ENCODE data around the gene DIABLO.
"Not testable (repeated sequence)": the region's sequence is repeated elsewhere in the genome, so short reads cannot be mapped to it uniquely, and the experiment has no call there.

DIABLO gene

DNA sequence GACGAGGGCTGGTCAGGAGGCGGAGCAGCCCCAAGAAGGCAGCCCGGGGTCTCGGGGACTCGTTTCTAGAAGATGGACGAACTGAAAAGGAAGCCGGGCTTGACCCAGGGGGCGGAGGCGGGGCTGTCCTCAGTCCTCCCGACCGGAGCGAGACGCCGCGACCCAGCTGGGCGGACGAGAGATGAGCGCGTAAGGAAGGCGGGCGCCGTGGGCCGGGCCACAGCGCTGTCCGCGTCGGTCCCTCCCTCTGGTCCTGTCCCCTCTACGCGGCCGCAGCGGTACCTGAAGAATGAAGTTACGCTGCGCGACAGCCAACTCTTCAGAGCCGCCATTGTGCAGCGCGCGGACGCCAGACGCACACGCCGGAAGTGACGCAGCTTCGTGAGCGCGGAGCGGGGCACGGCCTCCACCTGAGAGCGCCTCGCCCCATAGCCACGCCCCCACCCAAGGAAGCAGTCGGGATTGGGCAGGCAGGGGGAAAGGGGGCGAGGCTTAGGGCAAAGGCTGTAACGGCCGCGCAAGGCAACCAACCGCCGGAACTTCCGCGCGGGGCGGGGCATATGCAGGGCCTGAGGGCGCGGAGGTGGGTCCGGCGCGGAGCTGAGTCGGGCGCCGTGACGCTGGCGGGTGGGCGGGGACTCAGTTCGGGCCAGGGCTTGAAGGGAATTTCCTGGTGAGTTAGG is at the start of gene DIABLO:
Gene DIABLO, minus strand, starts transcription at position 370 of the 683 bp plus-strand sequence. Its CDS starts 38 bp downstream, at position 332.
- peaks cover 7% of the 10 kb centered on the region for H3K4me1 ChIP-seq (ENCODE audit: insufficient read depth, low read length)
- H3K9me3 ChIP-seq (ENCODE audit: control insufficient read depth, insufficient read depth, low read length): no peaks in the 10 kb centered on the region
- H3K36me3 ChIP-seq (ENCODE audit: insufficient read depth, low read length): peaks cover 10% of the 10 kb centered on the region
- peak within 1 kb of the TSS; percentile 86 for H3K9ac ChIP-seq (ENCODE audit: low read depth, low read length)

- H3K36me3 ChIP-seq (ENCODE audit: insufficient read depth, low read length): no peaks in the 10 kb centered on the region; the same call in 1 of the 2 replicates
- no peaks in the 10 kb centered on the region; the same call in 1 of the 2 replicates for H3K4me1 ChIP-seq (ENCODE audit: insufficient read depth, low read length)
- H3K9ac ChIP-seq (ENCODE audit: low read depth, low read length): no peak overlapping the region
- no peaks in the 10 kb centered on the region for H3K9me3 ChIP-seq (ENCODE audit: control insufficient read depth, insufficient read depth, low read length)
These were observed 49.6 kb upstream of the DIABLO start for GRCh38 chr12:122275459-122275858.

- Histone ChIP-seq H3K4me1 (ENCODE audit: insufficient read depth, low read length) (no peaks in the 10 kb centered on the region), H3K9ac (ENCODE audit: low read depth, low read length) (peak within 1 kb of the TSS; percentile 82), H3K36me3 (ENCODE audit: insufficient read depth, low read length) (peaks cover 2% of the 10 kb centered on the region; the same call in 1 of the 2 replicates), H3K9me3 (ENCODE audit: control insufficient read depth, insufficient read depth, low read length) (no peaks in the 10 kb centered on the region)
These were observed 40.5 kb upstream of the DIABLO start, which contains the start of gene VPS33A for GRCh38 chr12:122266230-122266901. TSS of gene VPS33A (minus strand) at chr12:122266494. CDS start at chr12:122266408, 86 bp downstream.

- H3K36me3 ChIP-seq (ENCODE audit: insufficient read depth, low read length): peaks cover 2% of the 10 kb centered on the region; the same call in 1 of the 2 replicates
- peak overlapping the region; percentile 82 for H3K9ac ChIP-seq (ENCODE audit: low read depth, low read length)
- H3K9me3 ChIP-seq (ENCODE audit: control insufficient read depth, insufficient read depth, low read length): no peaks in the 10 kb centered on the region
- no peaks in the 10 kb centered on the region for H3K4me1 ChIP-seq (ENCODE audit: insufficient read depth, low read length)
These were observed 40.0 kb upstream of the DIABLO start for GRCh38 chr12:122265886-122266229.

- Histone ChIP-seq H3K36me3 (ENCODE audit: insufficient read depth, low read length) (peaks cover 2% of the 10 kb centered on the region; the same call in 1 of the 2 replicates), H3K9ac (ENCODE audit: low read depth, low read length) (peak overlapping the region; percentile 82), H3K9me3 (ENCODE audit: control insufficient read depth, insufficient read depth, low read length) (no peaks in the 10 kb centered on the region), H3K4me1 (ENCODE audit: insufficient read depth, low read length) (no peaks in the 10 kb centered on the region)
These were observed 39.6 kb upstream of the DIABLO start for GRCh38 chr12:122265476-122265875.

DNA sequence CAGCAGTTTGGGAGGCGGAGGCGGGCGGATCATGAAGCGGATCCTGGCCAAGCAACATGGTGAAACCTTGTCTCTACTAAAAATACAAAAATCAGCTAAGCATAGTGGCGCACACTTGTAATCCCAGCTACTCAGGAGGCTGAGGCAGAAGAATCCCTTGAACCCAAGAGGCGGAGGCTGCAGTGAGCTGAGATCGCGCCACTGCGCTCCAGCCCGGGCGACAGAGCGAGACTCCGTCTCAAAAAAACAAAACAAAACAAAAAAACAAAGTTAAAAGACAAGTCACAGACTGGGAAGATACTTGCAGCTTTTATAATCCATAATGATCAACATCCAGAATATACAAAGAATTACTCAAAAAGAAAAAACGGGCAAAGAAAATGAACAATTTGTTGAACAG is 34.9 kb upstream of the DIABLO start:
- H3K9ac ChIP-seq (ENCODE audit: low read depth, low read length); H3K9me3 ChIP-seq (ENCODE audit: control insufficient read depth, insufficient read depth, low read length); H3K4me1 ChIP-seq (ENCODE audit: insufficient read depth, low read length); H3K36me3 ChIP-seq (ENCODE audit: insufficient read depth, low read length): not testable (repeated sequence)

- not testable (repeated sequence) for H3K36me3 ChIP-seq (ENCODE audit: insufficient read depth, low read length); H3K9ac ChIP-seq (ENCODE audit: low read depth, low read length); H3K4me1 ChIP-seq (ENCODE audit: insufficient read depth, low read length); H3K9me3 ChIP-seq (ENCODE audit: control insufficient read depth, insufficient read depth, low read length)
These were observed 33.1 kb upstream of the DIABLO start for GRCh38 chr12:122258939-122259338.

DNA sequence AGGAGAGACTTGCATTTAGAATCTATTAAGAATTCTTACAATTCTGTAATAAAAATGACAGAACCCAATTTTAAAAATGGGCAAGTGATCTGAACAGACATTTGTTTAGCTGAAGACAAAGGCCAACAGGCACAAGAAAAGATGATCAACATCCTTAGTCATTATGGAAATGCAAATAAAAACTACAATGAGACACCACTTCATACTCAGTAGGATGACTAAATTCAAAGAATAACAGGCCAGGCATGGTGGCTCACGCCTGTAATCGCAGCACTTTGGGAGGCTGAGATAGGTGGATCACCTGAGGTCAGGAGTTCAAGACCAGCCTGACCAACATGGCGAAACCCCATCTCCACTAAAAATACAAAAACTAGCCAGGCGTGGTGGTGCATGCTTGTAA is 32.6 kb upstream of the DIABLO start:
- not testable (repeated sequence) for H3K9ac ChIP-seq (ENCODE audit: low read depth, low read length); H3K4me1 ChIP-seq (ENCODE audit: insufficient read depth, low read length); H3K9me3 ChIP-seq (ENCODE audit: control insufficient read depth, insufficient read depth, low read length); H3K36me3 ChIP-seq (ENCODE audit: insufficient read depth, low read length)

DNA sequence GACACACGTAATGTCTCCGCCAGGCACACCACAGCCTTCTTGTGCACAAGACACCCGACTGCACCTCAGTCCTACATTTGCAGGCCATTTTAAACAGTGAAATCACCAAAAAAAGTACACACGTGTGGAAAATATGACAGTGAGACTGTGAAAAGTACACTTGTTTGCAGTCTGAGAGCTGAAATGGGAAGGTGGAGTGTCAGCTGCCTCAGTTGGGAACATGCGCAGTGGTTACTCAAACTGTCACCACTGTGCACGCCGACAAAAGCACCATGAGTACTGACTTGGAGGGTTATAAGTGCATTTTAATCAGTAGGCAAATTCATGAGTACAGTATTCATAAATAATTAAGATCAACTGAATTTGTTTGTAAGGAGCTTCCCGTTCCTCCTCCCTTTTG is 24.7 kb upstream of the DIABLO start:
- Histone ChIP-seq H3K4me1 (ENCODE audit: insufficient read depth, low read length) (no peaks in the 10 kb centered on the region), H3K9ac (ENCODE audit: low read depth, low read length) (no peak overlapping the region), H3K36me3 (ENCODE audit: insufficient read depth, low read length) (no peaks in the 10 kb centered on the region), H3K9me3 (ENCODE audit: control insufficient read depth, insufficient read depth, low read length) (no peaks in the 10 kb centered on the region)

- Histone ChIP-seq H3K4me1 (ENCODE audit: insufficient read depth, low read length) (no peaks in the 10 kb centered on the region), H3K36me3 (ENCODE audit: insufficient read depth, low read length) (no peaks in the 10 kb centered on the region), H3K9me3 (ENCODE audit: control insufficient read depth, insufficient read depth, low read length) (no peaks in the 10 kb centered on the region), H3K9ac (ENCODE audit: low read depth, low read length) (no peak overlapping the region)
These were observed 24.2 kb upstream of the DIABLO start for GRCh38 chr12:122250047-122250446.

- Histone ChIP-seq H3K9ac (ENCODE audit: low read depth, low read length) (no peak overlapping the region), H3K4me1 (ENCODE audit: insufficient read depth, low read length) (no peaks in the 10 kb centered on the region), H3K9me3 (ENCODE audit: control insufficient read depth, insufficient read depth, low read length) (no peaks in the 10 kb centered on the region), H3K36me3 (ENCODE audit: insufficient read depth, low read length) (no peaks in the 10 kb centered on the region; the same call in 1 of the 2 replicates)
These were observed 19.7 kb upstream of the DIABLO start for GRCh38 chr12:122245553-122245952.

GRCh38 chr12:122244565-122245371 is 18.9 kb upstream of the DIABLO start:
- H3K9me3 ChIP-seq (ENCODE audit: control insufficient read depth, insufficient read depth, low read length): no peaks in the 10 kb centered on the region
- no peak overlapping the region for H3K9ac ChIP-seq (ENCODE audit: low read depth, low read length)
- H3K36me3 ChIP-seq (ENCODE audit: insufficient read depth, low read length): no peaks in the 10 kb centered on the region; the same call in 1 of the 2 replicates
- H3K4me1 ChIP-seq (ENCODE audit: insufficient read depth, low read length): no peaks in the 10 kb centered on the region

GRCh38 chr12:122243965-122244364 is 18.1 kb upstream of the DIABLO start:
- Histone ChIP-seq H3K9ac (ENCODE audit: low read depth, low read length) (no peak overlapping the region), H3K9me3 (ENCODE audit: control insufficient read depth, insufficient read depth, low read length) (no peaks in the 10 kb centered on the region), H3K36me3 (ENCODE audit: insufficient read depth, low read length) (no peaks in the 10 kb centered on the region; the same call in 1 of the 2 replicates), H3K4me1 (ENCODE audit: insufficient read depth, low read length) (no peaks in the 10 kb centered on the region)

DNA sequence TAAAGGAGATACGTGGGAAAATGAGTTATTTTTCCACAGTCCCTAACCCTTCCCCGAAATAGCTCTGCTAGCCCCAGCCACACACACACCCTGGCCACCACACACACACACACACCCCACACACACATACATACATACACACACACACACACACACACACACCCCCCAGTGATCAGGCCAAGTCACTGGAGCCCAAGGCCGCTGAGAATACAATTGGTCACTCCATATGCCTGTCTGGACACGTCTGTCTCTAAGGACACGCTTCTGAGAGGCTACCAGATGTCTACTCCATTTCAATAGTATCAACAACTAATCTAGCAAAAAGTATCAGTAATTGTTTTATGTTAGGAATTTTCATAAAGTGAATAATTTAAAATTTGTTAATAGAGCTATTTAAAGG is 13.0 kb upstream of the DIABLO start:
- H3K36me3 ChIP-seq (ENCODE audit: insufficient read depth, low read length): no peaks in the 10 kb centered on the region; the same call in 1 of the 2 replicates
- H3K9me3 ChIP-seq (ENCODE audit: control insufficient read depth, insufficient read depth, low read length): no peaks in the 10 kb centered on the region
- H3K9ac ChIP-seq (ENCODE audit: low read depth, low read length): no peak overlapping the region
- H3K4me1 ChIP-seq (ENCODE audit: insufficient read depth, low read length): no peaks in the 10 kb centered on the region
